Left ventricle myocardium superior (tissue), 1 donor: Measurements from ENCODE around the gene ARHGEF37. TPM values are rescaled to one million over a fixed set of nuclear protein-coding genes. Genes with fewer than 3 reads are reported as not detected.

Source experiments
- ATAC-seq: fragments of 200-7000 bp; cut with Tn5 transposase; one replicate; pipeline ENCODE4 v1.9.1; 2020; ENCODE audit warnings: mild to moderate bottlenecking, moderate library complexity
- DNase-seq: peaks from one replicate; pipeline ENCODE4 v3.0.0-alpha.2; 2020
- intact Hi-C: fragments of 100-400 bp; cut with micrococcal nuclease; formaldehyde crosslinking; loops from one replicate; pipeline ENCODE4 v1.11.0; 2022
- total RNA-seq: library from RNA; stranded (reverse); fragmentation: NEBNext Ultra II Directional; extraction: Animal tissue kit (Norgen Biotek cat#: 25700); gene quantifications from one replicate; pipeline ENCODE4 v1.2.1, GENCODE V29; 2021
- donor health status: DM: no; HTN: yes; CAD: no; lungs with severe emphysema.

Gene ARHGEF37
- total RNA-seq, 1 donor from 2014 or later = 32.8 TPM

GRCh38 chr5:149617760-149618306 is 36.5 kb downstream of the ARHGEF37 start:
- DNase-seq = no peak
- intact Hi-C loops = no loop called here
- ATAC-seq = no peak

- intact Hi-C loops = no loop called here
- DNase-seq (no peak), ATAC-seq (peak; percentile 52)
Measured at GRCh38 chr5:149618581-149619248, 37.4 kb downstream of the ARHGEF37 start.

GRCh38 chr5:149621415-149622098 is 40.3 kb downstream of the ARHGEF37 start:
- ATAC-seq = no peak
- DNase-seq = no peak
- intact Hi-C loops = no loop called here

GRCh38 chr5:149622466-149622865 is 41.2 kb downstream of the ARHGEF37 start:
- ATAC-seq = no peak
- DNase-seq = no peak
- intact Hi-C loops = no loop called here

GRCh38 chr5:149623473-149623872 is 42.2 kb downstream of the ARHGEF37 start:
- ATAC-seq = no peak
- no peak for DNase-seq
- intact Hi-C loops = no loop called here

- intact Hi-C loops = no loop called here
- DNase-seq (no peak), ATAC-seq (no peak)
Measured at GRCh38 chr5:149627070-149627469, 45.8 kb downstream of the ARHGEF37 start.

GRCh38 chr5:149628221-149628620 is 46.9 kb downstream of the ARHGEF37 start:
- ATAC-seq (peak; percentile 17), DNase-seq (no peak)
- intact Hi-C loops = no loop called here

- intact Hi-C loops = no loop called here
- ATAC-seq = no peak
- no peak for DNase-seq
Measured at GRCh38 chr5:149628846-149629388, 47.6 kb downstream of the ARHGEF37 start.

GRCh38 chr5:149629421-149629820 is 48.1 kb downstream of the ARHGEF37 start:
- no peak for ATAC-seq
- intact Hi-C loops = no loop called here
- DNase-seq = no peak

GRCh38 chr5:149630337-149630736 is 49.0 kb downstream of the ARHGEF37 start:
- no peak for DNase-seq
- intact Hi-C loops = no loop called here
- no peak for ATAC-seq

GRCh38 chr5:149631506-149631905 is 50.2 kb downstream of the ARHGEF37 start:
- intact Hi-C loops = no loop called here
- DNase-seq = no peak

GRCh38 chr5:149632311-149633251 is 51.3 kb downstream of the ARHGEF37 start:
- ATAC-seq = peak; percentile 42
- no peak for DNase-seq
- intact Hi-C loops = no loop called here

More at GRCh38 chr5:149631506-149631905, 50.2 kb downstream of the ARHGEF37 start:
- no peak for ATAC-seq

GRCh38 chr5:149633476-149634350 is 52.4 kb downstream of the ARHGEF37 start:
- intact Hi-C loops = no loop called here
- DNase-seq (no peak), ATAC-seq (no peak)

GRCh38 chr5:149635394-149635793 is 54.1 kb downstream of the ARHGEF37 start:
- intact Hi-C loops = no loop called here
- ATAC-seq = no peak
- no peak for DNase-seq

GRCh38 chr5:149636191-149636860 is 55.0 kb downstream of the ARHGEF37 start:
- no peak for DNase-seq
- intact Hi-C loops = loop anchor here (2.0 kb wide), 1 partner anchor 356 kb away; no protein-coding TSS in a partner anchor
- no peak for ATAC-seq

GRCh38 chr5:149636861-149637246 is 55.6 kb downstream of the ARHGEF37 start:
- DNase-seq = no peak
- peak; percentile 64 for ATAC-seq
- intact Hi-C loops = loop anchor here (2.0 kb wide), 1 partner anchor 356 kb away; no protein-coding TSS in a partner anchor

- intact Hi-C loops = no loop called here
- DNase-seq (no peak), ATAC-seq (no peak)
Measured at GRCh38 chr5:149638136-149638535, 56.8 kb downstream of the ARHGEF37 start.
